Measurements from ENCODE around the gene MAPK14.

- TF ChIP-seq IKZF2 (IDR thresholded peaks at IDR 0.05) (no peak), ZBTB40 (IDR thresholded peaks at IDR 0.05; ENCODE audit: borderline replicate concordance) (no peak), RAD21 (IDR thresholded peaks at IDR 0.05; ENCODE audit: insufficient read depth, low read depth, low read length) (no peak), BCL3 (IDR thresholded peaks at IDR 0.05; ENCODE audit: borderline replicate concordance, insufficient read depth, low read depth, low read length, poor library complexity, severe bottlenecking) (no peak), IRF3 (IDR thresholded peaks at IDR 0.05) (no peak), NR2C1 (IDR thresholded peaks at IDR 0.05) (no peak), SREBF2 (IDR thresholded peaks at IDR 0.05; ENCODE audit: low read length) (no peak), CBX3 (IDR thresholded peaks at IDR 0.05; ENCODE audit: borderline replicate concordance, low read depth) (no peak), HDAC2 (IDR thresholded peaks at IDR 0.05) (no peak), CEBPB (IDR thresholded peaks at IDR 0.05; ENCODE audit: borderline replicate concordance in 1 of 2, low read depth in 2 of 2, low read length in 2 of 2) (no peak)
Observed at GRCh38 chr6:36042618-36043260, 15.1 kb downstream of the MAPK14 start.
